Neural progenitor cell (in vitro differentiated cells): ENCODE data around the gene C22orf15. TPM values are rescaled to one million over a fixed set of nuclear protein-coding genes. Genes with fewer than 3 reads are reported as not detected.

Source experiments
- DNase-seq: peaks from one replicate; pipeline ENCODE4 v3.0.0-alpha.2; 2016; ENCODE audit warnings: low spot score
- H2AFZ ChIP-seq: fragments of 200-600 bp; sonication (generic); replicated peaks from 2 replicates; pipeline ENCODE4 v1.6.1; 2016; ENCODE audit warnings: antibody characterized with exemption
- H3F3A ChIP-seq: fragments of 200-600 bp; sonication (generic); 2 replicates; pipeline ENCODE4 v1.6.1; 2016; ENCODE audit warnings: antibody characterized with exemption, low read depth
- H3K27ac ChIP-seq: fragments of 200-600 bp; sonication (generic); 2 replicates; pipeline ENCODE4 v1.5.1; 2016; ENCODE audit warnings: mild to moderate bottlenecking
- H3K27me3 ChIP-seq: fragments of 200-600 bp; sonication (generic); 2 replicates; pipeline ENCODE4 v1.6.1; 2016; ENCODE audit warnings: mild to moderate bottlenecking, moderate library complexity
- H3K36me3 ChIP-seq: fragments of 200-600 bp; sonication (generic); 2 replicates; pipeline ENCODE4 v1.5.1; 2016
- H3K4me1 ChIP-seq: fragments of 200-600 bp; sonication (generic); 2 replicates; pipeline ENCODE4 v1.6.1; 2016; ENCODE audit warnings: mixed run types
- H3K4me2 ChIP-seq: fragments of 200-600 bp; sonication (generic); 2 replicates; pipeline ENCODE4 v1.6.1; 2016
- H3K4me3 ChIP-seq: fragments of 200-600 bp; sonication (generic); 2 replicates; pipeline ENCODE4 v1.5.1; 2016
- H3K79me2 ChIP-seq: fragments of 200-600 bp; sonication (generic); 2 replicates; pipeline ENCODE4 v1.6.1; 2016; ENCODE audit warnings: low read depth
- H3K9ac ChIP-seq: fragments of 200-600 bp; sonication (generic); 2 replicates; pipeline ENCODE4 v1.6.1; 2016
- H3K9me3 ChIP-seq: fragments of 200-600 bp; sonication (generic); 2 replicates; pipeline ENCODE4 v1.5.1; 2016; ENCODE audit warnings: low read depth
- H4K20me1 ChIP-seq: fragments of 200-600 bp; sonication (generic); 2 replicates; pipeline ENCODE4 v1.6.1; 2016; ENCODE audit warnings: low read depth
- H3K27ac Mint-ChIP-seq: 3 replicates; pipeline ENCODE4 v1.8.0; 2021; ENCODE audit warnings: mixed read lengths
- H3K27me3 Mint-ChIP-seq: 2 replicates; pipeline ENCODE4 v1.8.0; 2022; ENCODE audit warnings: low read depth, mild to moderate bottlenecking, inconsistent platforms, moderate library complexity, mixed read lengths; ENCODE audit not compliant: insufficient read depth
- H3K36me3 Mint-ChIP-seq: 3 replicates; pipeline ENCODE4 v1.8.0; 2021; ENCODE audit warnings: mixed read lengths
- H3K4me1 Mint-ChIP-seq: 3 replicates; pipeline ENCODE4 v1.8.0; 2021; ENCODE audit warnings: mixed read lengths
- H3K4me3 Mint-ChIP-seq: 3 replicates; pipeline ENCODE4 v1.8.0; 2021; ENCODE audit warnings: mild to moderate bottlenecking, moderate library complexity, mixed read lengths
- H3K9me3 Mint-ChIP-seq: 3 replicates; pipeline ENCODE4 v1.8.0; 2020; ENCODE audit warnings: mixed read lengths
- CTCF ChIP-seq: fragments of 200-600 bp; sonication (generic); IDR thresholded peaks from 2 replicates; pipeline ENCODE4 v1.5.1; 2017; ENCODE audit warnings: antibody characterized with exemption, mild to moderate bottlenecking
- EZH2 ChIP-seq: fragments of 200-600 bp; sonication (generic); IDR thresholded peaks from 2 replicates; pipeline ENCODE4 v1.6.1; 2017; ENCODE audit warnings: antibody characterized with exemption, mild to moderate bottlenecking, moderate library complexity
- EZH2phosphoT487 ChIP-seq: fragments of 200-600 bp; sonication (generic); IDR thresholded peaks from 2 replicates; pipeline ENCODE4 v1.6.1; 2017; ENCODE audit warnings: antibody characterized with exemption
- total RNA-seq: library from RNA; depleted of rRNA; stranded (reverse); fragments of >200 nt; gene quantifications from 2 replicates; pipeline ENCODE4 v1.2.3, GENCODE V29; 2015; ENCODE audit warnings: low replicate concordance

C22orf15 gene
- total RNA-seq, 1 donor from 2014 or later = 0.56 TPM

GRCh38 chr22:23782252-23782651, 19.5 kb downstream of the C22orf15 start:
- no peak for TF ChIP-seq EZH2phosphoT487
- TF ChIP-seq EZH2 = no peak
- TF ChIP-seq CTCF = no peak
- Histone ChIP-seq H3K79me2 (no peaks in the 10 kb centered on the region), H3K4me1 (peaks cover 5% of the 10 kb centered on the region), H3K9me3 (no peaks in the 10 kb centered on the region), H3K27ac (no peak overlapping the region), H3K4me2 (no peak overlapping the region), H3K9ac (no peak overlapping the region), H3K27me3 (no peaks in the 10 kb centered on the region), H4K20me1 (no peaks in the 10 kb centered on the region), H3K36me3 (no peaks in the 10 kb centered on the region), H3K4me3 (no peak overlapping the region), H2AFZ (no peak overlapping the region), H3F3A (peaks cover 11% of the 10 kb centered on the region)
- H3K27me3 Mint-ChIP-seq = peaks cover 4% of the 10 kb centered on the region
- H3K36me3 Mint-ChIP-seq = no peaks in the 10 kb centered on the region
- no peak for DNase-seq
- H3K4me3 Mint-ChIP-seq = no peak overlapping the region
- no peaks in the 10 kb centered on the region for H3K9me3 Mint-ChIP-seq
- H3K27ac Mint-ChIP-seq = no peak overlapping the region
- H3K4me1 Mint-ChIP-seq = peaks cover 13% of the 10 kb centered on the region

DNA sequence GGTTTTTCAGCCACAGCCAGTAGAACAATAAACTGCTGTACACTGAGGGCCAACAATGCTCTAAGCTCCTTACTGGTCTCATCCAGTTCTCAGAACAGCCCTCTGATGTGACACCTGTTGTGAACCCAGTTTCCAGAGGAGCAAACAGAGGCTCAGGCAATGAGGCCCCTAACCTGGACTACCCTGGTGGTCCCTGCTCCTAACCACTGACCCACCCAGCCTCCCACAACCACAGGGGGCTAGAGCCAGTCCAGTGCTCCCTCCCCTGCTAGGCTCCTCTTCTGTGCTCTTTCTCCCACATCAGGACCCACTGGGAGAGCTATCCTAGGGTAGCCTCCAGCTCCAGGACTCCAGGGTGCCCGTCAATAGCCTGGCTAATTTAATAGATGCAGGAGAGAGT, 19.9 kb downstream of the C22orf15 start:
- Histone ChIP-seq H3K4me2 (no peak overlapping the region), H3K9me3 (no peaks in the 10 kb centered on the region), H3K9ac (no peak overlapping the region), H3K27ac (no peak overlapping the region), H3K36me3 (no peaks in the 10 kb centered on the region), H3K4me1 (peaks cover 5% of the 10 kb centered on the region), H4K20me1 (peaks cover 4% of the 10 kb centered on the region), H3K4me3 (no peak overlapping the region), H3K27me3 (no peaks in the 10 kb centered on the region), H3K79me2 (peaks cover 4% of the 10 kb centered on the region), H3F3A (peaks cover 15% of the 10 kb centered on the region), H2AFZ (no peak overlapping the region)
- Mint-ChIP-seq H3K27me3 (peaks cover 4% of the 10 kb centered on the region), H3K4me1 (peaks cover 16% of the 10 kb centered on the region), H3K9me3 (no peaks in the 10 kb centered on the region), H3K4me3 (no peak overlapping the region), H3K27ac (no peak overlapping the region), H3K36me3 (no peaks in the 10 kb centered on the region)
- no peak for DNase-seq
- no peak for TF ChIP-seq EZH2
- no peak for TF ChIP-seq CTCF
- no peak for TF ChIP-seq EZH2phosphoT487

DNA sequence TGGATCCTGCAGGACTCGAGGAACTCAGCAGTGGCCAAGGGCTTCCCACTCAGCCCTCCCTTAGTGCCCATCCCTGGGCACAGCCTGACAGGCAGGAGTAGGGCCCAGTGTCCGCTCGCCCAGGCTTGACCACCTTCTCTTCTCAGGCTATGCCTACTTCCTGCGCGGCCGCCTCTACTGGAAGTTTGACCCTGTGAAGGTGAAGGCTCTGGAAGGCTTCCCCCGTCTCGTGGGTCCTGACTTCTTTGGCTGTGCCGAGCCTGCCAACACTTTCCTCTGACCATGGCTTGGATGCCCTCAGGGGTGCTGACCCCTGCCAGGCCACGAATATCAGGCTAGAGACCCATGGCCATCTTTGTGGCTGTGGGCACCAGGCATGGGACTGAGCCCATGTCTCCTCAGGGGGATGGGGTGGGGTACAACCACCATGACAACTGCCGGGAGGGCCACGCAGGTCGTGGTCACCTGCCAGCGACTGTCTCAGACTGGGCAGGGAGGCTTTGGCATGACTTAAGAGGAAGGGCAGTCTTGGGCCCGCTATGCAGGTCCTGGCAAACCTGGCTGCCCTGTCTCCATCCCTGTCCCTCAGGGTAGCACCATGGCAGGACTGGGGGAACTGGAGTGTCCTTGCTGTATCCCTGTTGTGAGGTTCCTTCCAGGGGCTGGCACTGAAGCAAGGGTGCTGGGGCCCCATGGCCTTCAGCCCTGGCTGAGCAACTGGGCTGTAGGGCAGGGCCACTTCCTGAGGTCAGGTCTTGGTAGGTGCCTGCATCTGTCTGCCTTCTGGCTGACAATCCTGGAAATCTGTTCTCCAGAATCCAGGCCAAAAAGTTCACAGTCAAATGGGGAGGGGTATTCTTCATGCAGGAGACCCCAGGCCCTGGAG, 20.7 kb downstream of the C22orf15 start:
- peaks cover 12% of the 10 kb centered on the region for H3K79me2 ChIP-seq
- no peaks in the 10 kb centered on the region for H3K36me3 ChIP-seq
- DNase-seq = no peak
- Mint-ChIP-seq H3K27me3 (peaks cover 4% of the 10 kb centered on the region), H3K9me3 (no peaks in the 10 kb centered on the region), H3K4me1 (peaks cover 24% of the 10 kb centered on the region), H3K4me3 (no peak overlapping the region), H3K27ac (no peak overlapping the region), H3K36me3 (no peaks in the 10 kb centered on the region)
- H3F3A ChIP-seq = peaks cover 16% of the 10 kb centered on the region
- peaks cover 13% of the 10 kb centered on the region for H3K4me1 ChIP-seq
- no peak overlapping the region for H3K27ac ChIP-seq
- TF ChIP-seq CTCF = no peak
- no peaks in the 10 kb centered on the region for H3K9me3 ChIP-seq
- H3K4me3 ChIP-seq = no peak overlapping the region
- H3K4me2 ChIP-seq = no peak overlapping the region
- H3K9ac ChIP-seq = no peak overlapping the region
- no peaks in the 10 kb centered on the region for H3K27me3 ChIP-seq
- peaks cover 12% of the 10 kb centered on the region for H4K20me1 ChIP-seq
- no peak overlapping the region for H2AFZ ChIP-seq
